GM04504 (cell line): ENCODE measurements around the gene NKX2-4.

Source experiments
- DNase-seq: peaks from one replicate; pipeline ENCODE4 v3.0.0-alpha.2; 2012; ENCODE audit warnings: low read depth

The NKX2-4 gene

DNA sequence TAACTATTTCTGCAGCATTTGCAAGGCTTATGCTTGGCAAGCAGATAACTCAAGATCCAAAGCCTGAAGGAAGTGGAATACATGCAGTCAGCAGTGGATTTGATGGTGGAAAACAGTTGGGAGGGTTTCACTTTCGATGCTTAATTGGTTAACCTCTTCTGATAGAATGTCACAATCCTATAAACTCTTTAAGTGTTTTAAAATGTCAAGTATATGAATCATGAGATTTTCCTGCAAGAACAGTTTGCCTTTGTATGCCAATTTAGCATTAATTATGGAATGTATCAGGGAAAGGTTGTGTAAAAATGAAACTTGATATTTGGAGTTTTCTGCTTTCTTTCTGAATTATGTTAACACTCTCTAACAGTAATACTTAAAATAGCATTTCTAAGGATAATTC, 36.6 kb downstream of the NKX2-4 start:
- no peak for DNase-seq

DNA sequence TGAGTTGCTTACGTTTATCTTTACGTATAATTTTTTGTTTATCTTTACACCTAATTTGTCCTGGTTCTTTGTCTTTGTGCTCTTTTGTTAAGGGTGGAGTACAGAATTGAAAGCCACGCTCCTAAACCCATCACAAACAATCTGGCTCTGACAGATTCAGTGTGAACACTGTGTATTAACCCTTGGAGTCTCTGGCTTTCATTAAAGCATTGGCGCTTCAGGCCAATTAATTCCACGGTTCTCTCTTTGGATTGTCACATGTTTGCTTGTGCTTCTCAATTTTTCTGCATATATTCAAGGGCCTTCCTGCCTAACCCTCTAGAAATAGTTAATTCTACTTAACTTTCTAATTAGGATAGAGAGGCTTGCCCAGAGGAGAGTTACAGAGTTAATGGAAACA, 38.6 kb downstream of the NKX2-4 start:
- no peak for DNase-seq

DNA sequence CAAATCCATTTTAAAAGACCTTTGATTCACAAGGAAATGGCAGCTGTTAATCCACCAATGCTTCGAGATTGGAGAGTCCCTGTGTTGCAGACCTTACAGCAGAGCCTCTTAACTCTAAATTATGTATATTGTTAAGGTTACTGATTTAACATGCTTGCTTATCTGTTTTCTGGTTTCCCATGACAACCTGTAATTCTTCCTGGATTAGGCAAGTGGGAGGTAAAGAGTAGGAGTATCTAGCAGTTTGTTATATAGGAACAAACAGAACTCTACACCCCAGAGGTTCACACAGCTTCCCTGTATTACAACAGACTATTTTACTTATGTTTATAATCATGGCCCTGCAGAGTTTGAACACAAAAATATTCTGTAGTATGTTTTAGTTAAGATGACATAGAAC, 39.5 kb downstream of the NKX2-4 start:
- DNase-seq, result no peak

DNA sequence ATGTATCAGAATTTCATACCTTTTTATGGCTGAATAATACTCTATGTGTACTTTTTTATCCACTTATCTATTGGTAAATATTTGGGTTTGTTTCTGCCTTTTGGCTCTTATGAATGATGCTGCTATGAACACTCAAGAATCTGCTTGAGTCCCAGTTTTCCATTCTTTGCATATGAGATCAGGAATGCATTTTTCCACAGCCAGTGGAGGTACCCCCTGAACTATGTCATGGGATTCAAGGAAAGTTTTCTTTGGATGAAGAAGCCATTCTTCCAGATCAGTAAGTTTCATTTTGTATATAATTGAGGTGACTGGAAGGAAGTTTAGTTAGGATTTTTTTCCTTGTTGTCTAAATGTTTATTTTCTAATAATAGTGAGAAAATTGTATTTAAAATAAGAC, 40.9 kb downstream of the NKX2-4 start:
- DNase-seq, result no peak

DNA sequence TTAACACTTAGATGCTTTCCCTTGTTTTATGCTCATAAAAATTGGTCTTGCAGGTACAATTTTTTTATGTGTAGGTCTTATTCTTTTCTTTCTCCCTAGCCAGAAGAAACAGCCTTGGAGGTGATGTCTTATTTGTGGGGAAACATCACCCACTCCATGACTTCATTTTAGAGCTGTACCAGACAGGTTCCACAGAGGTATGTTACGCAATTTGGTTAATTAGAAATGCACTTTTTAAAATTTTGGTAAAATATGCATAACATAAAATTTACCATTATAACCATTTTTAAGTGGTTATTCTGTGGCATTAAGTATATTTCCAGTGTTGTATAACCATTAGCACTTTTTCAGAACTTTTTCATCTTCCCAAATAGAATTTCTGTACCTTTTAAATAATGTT, 41.3 kb downstream of the NKX2-4 start:
- DNase-seq, result no peak

DNA sequence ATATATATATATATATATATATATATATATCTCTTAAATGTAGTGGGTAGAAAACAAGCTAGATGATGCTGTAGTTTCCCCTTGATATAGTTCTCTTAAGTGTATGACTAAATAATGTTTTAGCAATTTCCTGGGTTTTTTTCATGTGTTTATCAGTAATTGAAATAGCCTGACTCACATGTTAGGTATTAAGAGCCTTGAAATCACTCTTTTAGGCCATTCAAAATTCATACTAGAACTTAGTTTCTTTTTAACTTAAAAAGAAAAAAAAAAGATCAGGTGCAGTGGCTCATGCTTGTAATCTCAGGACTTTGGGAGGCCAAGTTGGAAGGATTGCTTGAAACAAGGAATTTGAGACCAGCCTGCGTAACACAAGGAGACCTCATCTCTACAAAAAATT, 44.1 kb downstream of the NKX2-4 start:
- no peak for DNase-seq

DNA sequence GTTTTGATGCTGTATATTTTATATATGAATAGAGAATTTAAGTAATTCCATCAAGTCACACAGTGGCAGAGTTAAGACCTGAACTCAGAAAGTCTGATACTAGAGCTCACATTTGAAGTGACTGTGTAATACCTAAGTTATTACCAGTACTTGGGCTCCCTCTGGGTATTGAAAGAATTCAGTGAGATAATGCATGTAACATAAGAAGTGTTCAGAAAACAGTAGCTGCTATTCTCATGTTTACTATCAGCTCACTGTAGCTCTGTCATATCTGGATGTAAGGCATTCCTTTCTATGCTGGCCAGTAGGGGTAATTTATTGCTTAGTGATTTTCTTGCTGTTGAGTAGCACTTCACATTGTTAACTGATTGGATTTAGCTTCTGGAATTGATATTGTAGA, 44.6 kb downstream of the NKX2-4 start:
- DNase-seq, result no peak
